ENCODE measurements around the gene DIP2A.

GRCh38 chr21:46438241-46438640 is 20.4 kb upstream of the DIP2A start:
- no peak for TF ChIP-seq CTCF (IDR thresholded peaks at IDR 0.05; ENCODE audit: low read depth, low read length)
- no peak for TF ChIP-seq EZH2phosphoT487 (IDR thresholded peaks at IDR 0.05; ENCODE audit: low read depth)

Measured in OCI-LY3 (cell line).